ENCODE data around the gene SRPK1. TPM values are rescaled to one million over a fixed set of nuclear protein-coding genes. Genes with fewer than 3 reads are reported as not detected.

The SRPK1 gene
- total RNA-seq (2022; extraction: Qiagen RNA extraction): 26.8 to 48.8 TPM (median 32.4 TPM) in 5 replicates

DNA sequence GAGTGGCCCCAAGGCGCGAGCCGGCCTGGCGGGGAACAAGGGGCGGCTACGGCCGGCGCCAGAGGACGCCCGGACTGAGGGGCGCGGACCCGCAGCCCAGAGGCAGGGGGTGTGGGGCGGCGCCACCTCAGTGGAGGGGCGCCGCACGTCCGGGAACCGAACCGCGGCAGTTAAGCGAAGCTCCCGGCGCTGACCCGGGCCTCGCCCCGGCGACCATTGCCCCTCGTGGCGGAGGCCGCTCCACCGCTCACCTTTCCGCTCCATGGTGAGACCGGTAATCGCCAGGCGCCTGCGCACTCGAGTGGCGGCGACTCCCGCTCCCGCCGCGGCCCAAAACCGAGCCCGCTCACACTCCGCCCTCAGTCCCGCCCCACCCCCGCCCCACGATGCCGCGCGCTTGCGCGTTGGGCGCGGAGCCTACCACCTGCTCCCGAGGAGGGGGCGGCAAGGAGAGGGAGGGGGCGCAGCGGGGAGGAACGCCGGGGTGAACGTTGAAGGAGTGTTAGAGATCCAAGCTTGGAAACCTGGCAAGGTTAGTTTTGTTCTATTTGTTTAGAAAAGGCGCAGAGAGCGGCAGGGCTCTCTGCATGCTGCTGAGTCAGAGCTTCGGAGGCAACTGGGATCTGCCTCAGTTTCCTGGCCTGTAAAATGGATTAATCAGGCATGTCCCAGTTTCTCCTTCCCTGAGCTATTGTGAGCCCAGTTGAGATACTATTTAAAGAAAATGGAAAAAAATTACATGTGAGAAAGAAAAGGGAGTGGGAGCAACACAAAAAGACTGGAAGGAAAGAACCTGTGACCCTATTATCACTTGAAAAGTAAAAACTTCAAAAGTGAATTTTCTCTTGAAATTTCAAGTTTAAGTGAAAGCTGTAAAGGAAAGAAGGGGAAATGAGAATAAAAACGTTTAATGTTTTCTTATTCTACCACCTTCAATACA is at the start of gene SRPK1:
Gene SRPK1 (minus strand): TSS at position 306 of the 940 bp plus-strand sequence. CDS start 42 bp downstream, at position 264.

DNA sequence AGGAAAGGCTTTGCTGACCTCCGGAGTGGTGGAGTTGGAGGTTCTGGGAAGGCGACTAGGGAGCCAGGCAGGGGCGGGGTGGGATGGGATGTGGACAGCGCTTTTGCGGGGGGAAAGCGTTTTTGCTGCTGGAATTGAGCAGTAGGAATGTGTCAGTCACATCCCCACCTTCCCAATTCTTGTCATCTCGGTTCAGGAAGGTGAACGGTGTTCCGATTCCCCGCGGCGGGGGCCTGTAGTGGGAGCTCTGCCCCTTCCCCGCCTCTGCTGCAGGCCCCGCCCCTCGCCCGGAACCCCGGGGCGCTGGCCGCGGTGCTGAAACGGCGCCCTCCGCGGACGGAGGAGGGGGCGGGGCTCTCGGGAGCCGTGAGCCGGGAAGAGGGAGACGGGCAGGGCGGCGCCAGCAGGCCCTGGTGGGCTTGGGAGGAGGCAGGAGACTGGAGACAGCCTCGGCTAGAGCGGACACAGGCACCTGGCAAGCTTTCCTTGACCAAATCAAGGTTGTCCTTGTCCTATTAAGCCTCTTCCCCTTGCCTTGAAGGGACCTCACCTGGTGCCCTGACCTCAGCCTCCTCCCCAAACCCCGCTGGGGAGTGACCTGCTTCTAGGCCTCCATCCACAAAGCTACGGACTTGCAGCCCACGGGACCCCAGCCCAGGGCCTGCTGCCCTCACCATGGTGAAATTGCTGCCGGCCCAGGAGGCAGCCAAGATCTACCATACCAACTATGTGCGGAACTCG is 115.7 kb downstream of the SRPK1 start, which contains the start of gene LHFPL5:
Gene LHFPL5 (plus strand): TSS at position 357 of the 741 bp plus-strand sequence. CDS start 319 bp downstream, at position 676.

Other genes starting within 250 kb of the SRPK1 start
- gene FKBP5, start 232.2 kb downstream of the SRPK1 start, total RNA-seq (2022; extraction: Qiagen RNA extraction): 25.1 to 39.2 TPM (median 34.4 TPM) in 5 replicates
- 0.12 to 0.57 TPM (median 0.25 TPM) in 5 replicates for gene ARMC12, start 184.1 kb downstream of the SRPK1 start, total RNA-seq (2022; extraction: Qiagen RNA extraction)
- gene CLPSL2, start 144.5 kb downstream of the SRPK1 start, total RNA-seq (2022; extraction: Qiagen RNA extraction): 0.70 to 1.2 TPM (median 0.80 TPM) in 5 replicates
- gene CLPSL1, start 140.1 kb downstream of the SRPK1 start, total RNA-seq (2022; extraction: Qiagen RNA extraction): not detected in 5 replicates
- gene CLPS, start 123.8 kb downstream of the SRPK1 start, total RNA-seq (2022; extraction: Qiagen RNA extraction): not detected in 5 replicates
- 0.20 to 0.23 TPM in 2 of 5 replicates, not detected in the others for gene LHFPL5, start 115.7 kb downstream of the SRPK1 start, total RNA-seq (2022; extraction: Qiagen RNA extraction)
- gene SLC26A8, start 103.5 kb upstream of the SRPK1 start, total RNA-seq (2022; extraction: Qiagen RNA extraction): not detected in 5 replicates
- 23.0 to 28.2 TPM (median 25.7 TPM) in 5 replicates for gene MAPK14, start 106.7 kb upstream of the SRPK1 start, total RNA-seq (2022; extraction: Qiagen RNA extraction)
- gene MAPK13, start 209.4 kb upstream of the SRPK1 start, total RNA-seq (2022; extraction: Qiagen RNA extraction): 0.55 to 1.3 TPM (median 0.73 TPM) in 5 replicates

All from A549 treated with CORT108297 at 1 μM for 4 hours (cell line).